H1 (cell line): ENCODE data around the gene TBX6. TPM values are rescaled to one million over a fixed set of nuclear protein-coding genes. Genes with fewer than 3 reads are reported as not detected.

Source experiments
- CTCF ChIA-PET: fragments of 300-600 bp; sonication (Branson Sonifier 250); formaldehyde crosslinking; loops from one replicate; lab custom pipeline; 2021; ENCODE audit not compliant: partially characterized antibody; lab: Charles Lee
- POLR2A ChIA-PET: fragments of 300-600 bp; sonication (Branson Sonifier 250); formaldehyde crosslinking; loops from one replicate; lab custom pipeline; 2021; ENCODE audit warnings: inconsistent platforms; ENCODE audit not compliant: partially characterized antibody; lab: Charles Lee
- DNase-seq, 2 experiments: peaks; one replicate each; pipeline versions ENCODE4 v3.0.0 to v3.0.0-alpha.2; 2010 to 2022; ENCODE audit warnings: low spot score in 2 of 2, low read depth in 1 of 2, mixed read lengths in 1 of 2
- FAIRE-seq: peaks from 2 replicates; lab custom pipeline; 2011; peaks lifted over from hg19 to GRCh38; lab: Jason Lieb, UNC
- H2AFZ ChIP-seq: 2 replicates; pipeline ENCODE4 v1.8.1; 2012; ENCODE audit warnings: low read length, inconsistent platforms
- H2AK5ac ChIP-seq: 2 replicates; pipeline ENCODE4 v1.6.1; 2013; ENCODE audit warnings: low read depth, low read length
- H2BK120ac ChIP-seq: replicated peaks from 2 replicates; pipeline ENCODE3; 2013; ENCODE audit warnings: low read depth, low read length, inconsistent platforms
- H2BK12ac ChIP-seq: 2 replicates; pipeline ENCODE4 v1.6.1; 2013; ENCODE audit warnings: low read depth, low read length
- H2BK15ac ChIP-seq: 2 replicates; pipeline ENCODE4 v1.6.1; 2013; ENCODE audit warnings: low read length
- H2BK20ac ChIP-seq: 2 replicates; pipeline ENCODE4 v1.6.1; 2013; ENCODE audit warnings: low read length
- H2BK5ac ChIP-seq: 2 replicates; pipeline ENCODE4 v1.6.1; 2013; ENCODE audit warnings: low read depth, low read length
- H3K14ac ChIP-seq: 2 replicates; pipeline ENCODE4 v1.6.1; 2013; ENCODE audit warnings: inconsistent platforms; ENCODE audit not compliant: insufficient read length
- H3K18ac ChIP-seq: 2 replicates; pipeline ENCODE4 v1.6.1; 2013; ENCODE audit warnings: low read length; ENCODE audit errors: extremely low read depth
- H3K23ac ChIP-seq: 2 replicates; pipeline ENCODE4 v1.6.1; 2013; ENCODE audit warnings: inconsistent platforms; ENCODE audit not compliant: insufficient read length
- H3K23me2 ChIP-seq: 2 replicates; pipeline ENCODE4 v1.6.1; 2013; ENCODE audit warnings: low read depth, low read length
- H3K27ac ChIP-seq: 2 replicates; pipeline ENCODE4 v1.6.1; 2011; ENCODE audit warnings: low read depth, low read length, inconsistent platforms
- H3K27me3 ChIP-seq, 4 experiments: replicated peaks in 1 of 4; 1 replicate in 1 of 4; 2 replicates in 3 of 4; pipeline versions ENCODE4 v1.6.1 to v1.8.1; 2011 to 2013; ENCODE audit warnings: low read length in 3 of 4, mild to moderate bottlenecking in 3 of 4, inconsistent platforms in 2 of 4, mixed read lengths in 2 of 4, moderate library complexity in 1 of 4; ENCODE audit not compliant: control insufficient read depth in 3 of 4, insufficient read depth in 3 of 4; ENCODE audit errors: extremely low read depth in 1 of 4
- H3K36me3 ChIP-seq, 4 experiments: 2 replicates each; pipeline versions ENCODE4 v1.6.1 to v1.8.1; 2011 to 2013; ENCODE audit warnings: mild to moderate bottlenecking in 4 of 4, low read length in 3 of 4, moderate library complexity in 2 of 4, control low read depth in 1 of 4, inconsistent platforms in 1 of 4; ENCODE audit not compliant: insufficient read depth in 4 of 4, control insufficient read depth in 2 of 4
- H3K4ac ChIP-seq: replicated peaks from 2 replicates; pipeline ENCODE3; 2013; ENCODE audit warnings: low read length, low read depth, mixed read lengths, inconsistent platforms; ENCODE audit not compliant: insufficient read length
- H3K4me1 ChIP-seq, 4 experiments: replicated peaks in 1 of 4; 1 replicate in 1 of 4; 2 replicates in 3 of 4; pipeline versions ENCODE4 v1.6.1 to v1.8.1; 2011 to 2013; ENCODE audit warnings: low read length in 3 of 4, inconsistent platforms in 2 of 4, mixed read lengths in 1 of 4; ENCODE audit not compliant: insufficient read depth in 4 of 4, control insufficient read depth in 3 of 4
- H3K4me2 ChIP-seq, 2 experiments: 2 replicates each; pipeline versions ENCODE4 v1.6.1 to v1.8.1; 2011 to 2013; ENCODE audit warnings: low read depth in 2 of 2, low read length in 2 of 2, control low read depth in 1 of 2, inconsistent platforms in 1 of 2, mild to moderate bottlenecking in 1 of 2; ENCODE audit not compliant: insufficient read depth in 1 of 2
- H3K4me3 ChIP-seq, 4 experiments: fragments of 200-600, 300-600 bp in 1 of 4; sonication (generic), shearing (Covaris generic), sonication (Bioruptor Twin) in 1 of 4; 2 replicates each; pipeline versions ENCODE4 v1.5.1 to v1.8.1; 2011 to 2016; ENCODE audit warnings: low read length in 4 of 4, low read depth in 3 of 4, control low read depth in 2 of 4, inconsistent platforms in 2 of 4, mild to moderate bottlenecking in 2 of 4, mixed read lengths in 1 of 4, moderate library complexity in 1 of 4; ENCODE audit not compliant: insufficient read depth in 2 of 4; ENCODE audit errors: extremely low read depth in 1 of 4
- H3K56ac ChIP-seq: replicated peaks from 2 replicates; pipeline ENCODE3; 2013; ENCODE audit warnings: low read depth, mild to moderate bottlenecking, mixed read lengths, low read length, inconsistent platforms; ENCODE audit not compliant: insufficient read length
- H3K79me1 ChIP-seq: 2 replicates; pipeline ENCODE4 v1.6.1; 2013; ENCODE audit warnings: low read depth, low read length, control low read depth
- H3K79me2 ChIP-seq, 2 experiments: 2 replicates each; pipeline versions ENCODE4 v1.6.1 to v1.8.1; 2012 to 2013; ENCODE audit warnings: low read length in 2 of 2, mild to moderate bottlenecking in 2 of 2, inconsistent platforms in 1 of 2; ENCODE audit not compliant: insufficient read depth in 2 of 2, control insufficient read depth in 1 of 2
- H3K9ac ChIP-seq, 4 experiments: replicated peaks in 1 of 4; 1 replicate in 1 of 4; 2 replicates in 3 of 4; pipeline versions ENCODE4 v1.6.1 to v1.8.1; 2011 to 2013; ENCODE audit warnings: low read depth in 3 of 4, low read length in 3 of 4, control low read depth in 2 of 4, mild to moderate bottlenecking in 2 of 4, moderate library complexity in 2 of 4, inconsistent platforms in 1 of 4; ENCODE audit errors: extremely low read depth in 1 of 4
- H3K9me3 ChIP-seq, 2 experiments: 2 replicates each; pipeline versions ENCODE4 v1.6.1 to v1.8.1; 2012 to 2013; ENCODE audit warnings: mild to moderate bottlenecking in 2 of 2, moderate library complexity in 2 of 2, control low read depth in 1 of 2, inconsistent platforms in 1 of 2, low read depth in 1 of 2, low read length in 1 of 2, mixed read lengths in 1 of 2; ENCODE audit not compliant: insufficient read depth in 2 of 2
- H4K20me1 ChIP-seq, 2 experiments: replicated peaks in 1 of 2; 2 replicates each; pipeline versions ENCODE3 to v1.8.1; 2011 to 2013; ENCODE audit warnings: inconsistent platforms in 2 of 2, low read length in 2 of 2, mild to moderate bottlenecking in 1 of 2; ENCODE audit not compliant: insufficient read depth in 2 of 2, control insufficient read depth in 1 of 2
- H4K5ac ChIP-seq: 2 replicates; pipeline ENCODE4 v1.6.1; 2013; ENCODE audit warnings: low read length, low read depth, mixed read lengths, inconsistent platforms; ENCODE audit not compliant: insufficient read length
- H4K8ac ChIP-seq: 2 replicates; pipeline ENCODE4 v1.8.0; 2013; ENCODE audit warnings: mild to moderate bottlenecking, moderate library complexity, low read length, inconsistent platforms; ENCODE audit not compliant: insufficient read depth; ENCODE audit errors: extremely low read depth
- H4K91ac ChIP-seq: replicated peaks from 2 replicates; pipeline ENCODE3; 2013; ENCODE audit warnings: low read length, mixed read lengths, inconsistent platforms; ENCODE audit not compliant: insufficient read length
- CTCF ChIP-seq, 3 experiments: IDR thresholded peaks; 1 replicate in 2 of 3; 2 replicates in 1 of 3; pipeline versions ENCODE4 v1.5.1 to v1.6.1; 2011; ENCODE audit warnings: low read length in 3 of 3, mild to moderate bottlenecking in 3 of 3, inconsistent platforms in 2 of 3, low read depth in 1 of 3, moderate library complexity in 1 of 3; ENCODE audit not compliant: insufficient read depth in 1 of 3; ENCODE audit errors: control extremely low read depth in 1 of 3
- HDAC2 ChIP-seq, 2 experiments: fragments of 300-600 bp in 1 of 2; sonication (generic) in 1 of 2; IDR thresholded peaks; 2 replicates each; pipeline ENCODE4 v1.6.1; 2011 to 2012; ENCODE audit warnings: low read depth in 2 of 2, low read length in 2 of 2, mild to moderate bottlenecking in 2 of 2, moderate library complexity in 2 of 2, borderline replicate concordance in 1 of 2, inconsistent platforms in 1 of 2
- KDM1A ChIP-seq: fragments of 200-600, 300-600 bp; sonication (generic); IDR thresholded peaks from 2 replicates; pipeline ENCODE4 v1.7.1; 2016; ENCODE audit warnings: mild to moderate bottlenecking, low read length, borderline replicate concordance
- POLR2A ChIP-seq, 2 experiments: IDR thresholded peaks; 1 replicate in 1 of 2; 2 replicates in 1 of 2; pipeline ENCODE4 v1.6.1; 2011; ENCODE audit warnings: low read depth in 2 of 2, low read length in 2 of 2, mild to moderate bottlenecking in 2 of 2; ENCODE audit errors: control extremely low read depth in 1 of 2
- RAD21 ChIP-seq, 2 experiments: IDR thresholded peaks in 1 of 2; conservative IDR thresholded peaks in 1 of 2; 2 replicates each; pipeline ENCODE4 v1.6.1; 2011; ENCODE audit warnings: low read depth in 2 of 2, low read length in 2 of 2, improper control_type of control experiment in 1 of 2, inconsistent platforms in 1 of 2, mild to moderate bottlenecking in 1 of 2, moderate library complexity in 1 of 2
- SP1 ChIP-seq: IDR thresholded peaks from 2 replicates; pipeline ENCODE4 v1.6.1; 2011; ENCODE audit warnings: low read depth, low read length
- WGBS, 2 experiments: shearing (Covaris generic) in 1 of 2; methylation state at CpG; one replicate each; pipeline versions ENCODE4 v1.1.6 to v1.1.7; 2013 to 2015; ENCODE audit warnings: low lambda C conversion rate in 2 of 2, mixed read lengths in 2 of 2, inconsistent platforms in 1 of 2, low coverage in 1 of 2, missing lambda C conversion rate in 1 of 2; ENCODE audit not compliant: insufficient replicate concordance in 2 of 2, insufficient coverage in 1 of 2, insufficient read length in 1 of 2; ENCODE audit errors: extremely low coverage in 1 of 2, missing lambda C conversion rate in 1 of 2; 5-methylcytosine and 5-hydroxymethylcytosine counted together
- polyA plus RNA-seq, 7 experiments: library from polyadenylated mRNA; depleted of rRNA in 3 of 7; stranded (reverse) in 5 of 7; unstranded in 2 of 7; fragments of >200 nt in 5 of 7; fragments of 200-250 nt in 2 of 7; gene quantifications; 1 replicate in 5 of 7; 2 replicates in 1 of 7; 4 replicates in 1 of 7; pipeline versions ENCODE4 v1.2.1 to v1.2.3, GENCODE V29; 2011 to 2013; ENCODE audit warnings: missing spikeins in 2 of 7, mixed read lengths in 2 of 7
- total RNA-seq: library from RNA; stranded (reverse); fragmentation: NEBNext Ultra II Directional; extraction: Animal tissue kit (Norgen Biotek cat#: 25700); gene quantifications from 2 replicates; pipeline ENCODE4 v1.2.1, GENCODE V29; 2021

Gene TBX6
- total and polyA plus RNA-seq, 2 of the 8 experiments (the other 6 are each of a cell fraction or from before 2014, with no cell fraction given) = 2.2 to 2.8 TPM

- no peak overlapping the region for H4K5ac ChIP-seq
- no peak overlapping the region for H2BK5ac ChIP-seq
- POLR2A ChIA-PET = interaction anchor here (7.7 to 21.2 kb wide), 3 partner anchors 9 to 21 kb away, joined by 88 to 353 read pairs (median 151); partner anchors contain the start of genes PPP4C, TBX6 and YPEL3
- H2BK15ac ChIP-seq = no peak overlapping the region
- 90% methylated on average over 17 of the region's 17 CpGs; no CpG with 5 or more reads in 1 of the 2 experiments for WGBS, 2 experiments
- H2BK12ac ChIP-seq = no peak overlapping the region
- no peak overlapping the region for H3K14ac ChIP-seq
- H3K4me1 ChIP-seq = peaks cover 0 to 14% (median 6%) of the 10 kb centered on the region in 4 experiments; a peak in 6 of 7 replicates
- FAIRE-seq (no peak), DNase-seq (no peak)
- no peak overlapping the region for H3K9ac ChIP-seq
- no peak overlapping the region for H4K91ac ChIP-seq
- H3K36me3 ChIP-seq = peaks cover 19 to 54% (median 47%) of the 10 kb centered on the region in 4 experiments
- H3K79me2 ChIP-seq = peaks cover 15 to 30% of the 10 kb centered on the region in 2 experiments
- H2BK20ac ChIP-seq = no peak overlapping the region
- H3K23me2 ChIP-seq = peaks cover 13% of the 10 kb centered on the region; the same call in 1 of the 2 replicates
- 0 out of 3 replicates have a peak, but pooled peaks of 1 of the 2 experiments have one; percentile 32 for TF ChIP-seq POLR2A (IDR thresholded peaks at IDR 0.05; ENCODE audit: control extremely low read depth in 1 of 2, low read depth in 2 of 2, low read length in 2 of 2)
- peak; percentile 51; the same call in 1 of the 2 replicates for TF ChIP-seq SP1
- no peak for TF ChIP-seq KDM1A
- TF ChIP-seq RAD21 (IDR thresholded peaks at IDR 0.05 in 1 of 2, conservative IDR thresholded peaks at IDR 0.05 in 1 of 2; ENCODE audit: low read depth in 2 of 2, low read length in 2 of 2) = peak; percentile 36 to 52
- no peak for TF ChIP-seq HDAC2 (IDR thresholded peaks at IDR 0.05; ENCODE audit: borderline replicate concordance in 1 of 2, low read depth in 2 of 2, low read length in 2 of 2)
- peak; percentile 34 to 64 (median 40) for TF ChIP-seq CTCF (IDR thresholded peaks at IDR 0.05; ENCODE audit: control extremely low read depth in 1 of 3, insufficient read depth in 1 of 3, low read depth in 1 of 3, low read length in 3 of 3)
- H3K79me1 ChIP-seq = peaks cover 9% of the 10 kb centered on the region; the same call in 1 of the 2 replicates
- H3K4me3 ChIP-seq = no peak overlapping the region
- H2BK120ac ChIP-seq = no peak overlapping the region
- no peaks in the 10 kb centered on the region for H3K9me3 ChIP-seq
- H3K4me2 ChIP-seq = no peak overlapping the region
- no peak overlapping the region for H4K8ac ChIP-seq
- H2AFZ ChIP-seq = no peak overlapping the region
- no peaks in the 10 kb centered on the region for H3K27me3 ChIP-seq
- H3K27ac ChIP-seq = no peak overlapping the region
- no peak overlapping the region; the same call in 1 of the 2 replicates for H3K18ac ChIP-seq
- no peak overlapping the region for H3K56ac ChIP-seq
- H4K20me1 ChIP-seq = peaks cover 16 to 35% of the 10 kb centered on the region in 2 experiments
- no peak overlapping the region for H3K4ac ChIP-seq
- CTCF ChIA-PET = interaction anchor here (1.2 to 7.3 kb wide), 5 partner anchors 11 to 43 kb away, joined by 5 to 51 read pairs (median 6); partner anchors contain the start of gene TBX6
- H3K23ac ChIP-seq = no peak overlapping the region
- no peak overlapping the region for H2AK5ac ChIP-seq
Observed at GRCh38 chr16:30068750-30069610, 22.7 kb downstream of the TBX6 start.
